ENCODE results near the gene SNED1. TPM values are rescaled to one million over a fixed set of nuclear protein-coding genes. Genes with fewer than 3 reads are reported as not detected.

The SNED1 gene
- total and polyA plus RNA-seq, 2 experiments from 2014 or later = 1.5 to 2.8 TPM

DNA sequence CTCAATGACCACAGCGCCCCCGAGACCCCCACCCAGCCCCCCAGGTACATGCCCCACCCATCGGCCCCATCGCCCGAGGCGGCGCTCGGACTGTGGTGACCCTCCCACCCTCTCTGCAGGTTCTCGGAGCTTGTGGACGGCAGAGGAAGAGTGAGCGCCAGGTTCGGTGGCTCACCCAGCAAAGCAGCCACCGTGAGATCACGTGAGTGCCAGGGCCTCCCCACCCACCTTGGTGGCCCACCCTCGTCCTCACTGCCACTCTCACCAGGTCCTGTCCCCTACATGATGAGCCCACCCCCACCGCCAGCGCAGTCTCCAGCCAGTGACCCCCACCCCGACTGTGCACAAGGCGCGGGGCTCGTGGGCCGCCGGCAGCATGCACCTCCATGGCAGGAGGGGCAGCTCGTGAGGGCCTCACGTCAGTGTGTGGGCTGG, 73.3 kb downstream of the SNED1 start:
- Mint-ChIP-seq H3K4me3 (no peak overlapping the region), H3K27me3 (ENCODE audit: insufficient read depth, low read depth, poor library complexity) (peaks cover 19% of the 10 kb centered on the region), H3K4me1 (peaks cover 4% of the 10 kb centered on the region), H3K9me3 (no peaks in the 10 kb centered on the region), H3K36me3 (ENCODE audit: low read depth) (no peaks in the 10 kb centered on the region), H3K27ac (no peak overlapping the region)
- ATAC-seq = no peak
- H3K9me2 ChIP-seq (ENCODE audit: insufficient read depth) = no peaks in the 10 kb centered on the region
- H3F3A ChIP-seq (replicated peaks; ENCODE audit: low read depth) = no peaks in the 10 kb centered on the region
- no peak overlapping the region for H2AFZ ChIP-seq
- H3K27ac ChIP-seq (ENCODE audit: low read depth) = no peak overlapping the region
- no peaks in the 10 kb centered on the region for H3K4me1 ChIP-seq (ENCODE audit: insufficient read depth)
- H3K4me3 ChIP-seq = no peak overlapping the region
- no peak overlapping the region for H3K4me2 ChIP-seq
- H3K79me2 ChIP-seq (replicated peaks; ENCODE audit: insufficient read depth) = no peaks in the 10 kb centered on the region
- H3K36me3 ChIP-seq (ENCODE audit: insufficient read depth) = no peaks in the 10 kb centered on the region
- DNase-seq (ENCODE audit: low spot score) = no peak
- no peaks in the 10 kb centered on the region for H4K20me1 ChIP-seq (replicated peaks; ENCODE audit: insufficient read depth)
- TF ChIP-seq, protein P1, sequence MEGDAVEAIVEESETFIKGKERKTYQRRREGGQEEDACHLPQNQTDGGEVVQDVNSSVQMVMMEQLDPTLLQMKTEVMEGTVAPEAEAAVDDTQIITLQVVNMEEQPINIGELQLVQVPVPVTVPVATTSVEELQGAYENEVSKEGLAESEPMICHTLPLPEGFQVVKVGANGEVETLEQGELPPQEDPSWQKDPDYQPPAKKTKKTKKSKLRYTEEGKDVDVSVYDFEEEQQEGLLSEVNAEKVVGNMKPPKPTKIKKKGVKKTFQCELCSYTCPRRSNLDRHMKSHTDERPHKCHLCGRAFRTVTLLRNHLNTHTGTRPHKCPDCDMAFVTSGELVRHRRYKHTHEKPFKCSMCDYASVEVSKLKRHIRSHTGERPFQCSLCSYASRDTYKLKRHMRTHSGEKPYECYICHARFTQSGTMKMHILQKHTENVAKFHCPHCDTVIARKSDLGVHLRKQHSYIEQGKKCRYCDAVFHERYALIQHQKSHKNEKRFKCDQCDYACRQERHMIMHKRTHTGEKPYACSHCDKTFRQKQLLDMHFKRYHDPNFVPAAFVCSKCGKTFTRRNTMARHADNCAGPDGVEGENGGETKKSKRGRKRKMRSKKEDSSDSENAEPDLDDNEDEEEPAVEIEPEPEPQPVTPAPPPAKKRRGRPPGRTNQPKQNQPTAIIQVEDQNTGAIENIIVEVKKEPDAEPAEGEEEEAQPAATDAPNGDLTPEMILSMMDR (conservative IDR thresholded peaks at IDR 0.05; ENCODE audit: low read depth in 2 of 2) = no peak
- TF ChIP-seq CREB1 (CRISPR knock-in tag; IDR thresholded peaks at IDR 0.05; ENCODE audit: low read depth) = no peak
- TF ChIP-seq POLR2AphosphoS5 (IDR thresholded peaks at IDR 0.05; ENCODE audit: low read depth) = no peak
- TF ChIP-seq JUNB (IDR thresholded peaks at IDR 0.05; ENCODE audit: unreplicated experiment) = no peak
- TF ChIP-seq ZNF331 (CRISPR knock-in tag; IDR thresholded peaks at IDR 0.05; ENCODE audit: low read depth) = no peak
- TF ChIP-seq, protein P2, sequence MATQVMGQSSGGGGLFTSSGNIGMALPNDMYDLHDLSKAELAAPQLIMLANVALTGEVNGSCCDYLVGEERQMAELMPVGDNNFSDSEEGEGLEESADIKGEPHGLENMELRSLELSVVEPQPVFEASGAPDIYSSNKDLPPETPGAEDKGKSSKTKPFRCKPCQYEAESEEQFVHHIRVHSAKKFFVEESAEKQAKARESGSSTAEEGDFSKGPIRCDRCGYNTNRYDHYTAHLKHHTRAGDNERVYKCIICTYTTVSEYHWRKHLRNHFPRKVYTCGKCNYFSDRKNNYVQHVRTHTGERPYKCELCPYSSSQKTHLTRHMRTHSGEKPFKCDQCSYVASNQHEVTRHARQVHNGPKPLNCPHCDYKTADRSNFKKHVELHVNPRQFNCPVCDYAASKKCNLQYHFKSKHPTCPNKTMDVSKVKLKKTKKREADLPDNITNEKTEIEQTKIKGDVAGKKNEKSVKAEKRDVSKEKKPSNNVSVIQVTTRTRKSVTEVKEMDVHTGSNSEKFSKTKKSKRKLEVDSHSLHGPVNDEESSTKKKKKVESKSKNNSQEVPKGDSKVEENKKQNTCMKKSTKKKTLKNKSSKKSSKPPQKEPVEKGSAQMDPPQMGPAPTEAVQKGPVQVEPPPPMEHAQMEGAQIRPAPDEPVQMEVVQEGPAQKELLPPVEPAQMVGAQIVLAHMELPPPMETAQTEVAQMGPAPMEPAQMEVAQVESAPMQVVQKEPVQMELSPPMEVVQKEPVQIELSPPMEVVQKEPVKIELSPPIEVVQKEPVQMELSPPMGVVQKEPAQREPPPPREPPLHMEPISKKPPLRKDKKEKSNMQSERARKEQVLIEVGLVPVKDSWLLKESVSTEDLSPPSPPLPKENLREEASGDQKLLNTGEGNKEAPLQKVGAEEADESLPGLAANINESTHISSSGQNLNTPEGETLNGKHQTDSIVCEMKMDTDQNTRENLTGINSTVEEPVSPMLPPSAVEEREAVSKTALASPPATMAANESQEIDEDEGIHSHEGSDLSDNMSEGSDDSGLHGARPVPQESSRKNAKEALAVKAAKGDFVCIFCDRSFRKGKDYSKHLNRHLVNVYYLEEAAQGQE (IDR thresholded peaks at IDR 0.05; ENCODE audit: unreplicated experiment) = no peak
- no peak for TF ChIP-seq EZH2 (IDR thresholded peaks at IDR 0.05; ENCODE audit: low read depth, unreplicated experiment)
- TF ChIP-seq NANOG (IDR thresholded peaks at IDR 0.05; ENCODE audit: borderline replicate concordance) = no peak
- TF ChIP-seq, protein P3, sequence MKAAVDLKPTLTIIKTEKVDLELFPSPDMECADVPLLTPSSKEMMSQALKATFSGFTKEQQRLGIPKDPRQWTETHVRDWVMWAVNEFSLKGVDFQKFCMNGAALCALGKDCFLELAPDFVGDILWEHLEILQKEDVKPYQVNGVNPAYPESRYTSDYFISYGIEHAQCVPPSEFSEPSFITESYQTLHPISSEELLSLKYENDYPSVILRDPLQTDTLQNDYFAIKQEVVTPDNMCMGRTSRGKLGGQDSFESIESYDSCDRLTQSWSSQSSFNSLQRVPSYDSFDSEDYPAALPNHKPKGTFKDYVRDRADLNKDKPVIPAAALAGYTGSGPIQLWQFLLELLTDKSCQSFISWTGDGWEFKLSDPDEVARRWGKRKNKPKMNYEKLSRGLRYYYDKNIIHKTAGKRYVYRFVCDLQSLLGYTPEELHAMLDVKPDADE (IDR thresholded peaks at IDR 0.05) = no peak
- TF ChIP-seq, protein P4, sequence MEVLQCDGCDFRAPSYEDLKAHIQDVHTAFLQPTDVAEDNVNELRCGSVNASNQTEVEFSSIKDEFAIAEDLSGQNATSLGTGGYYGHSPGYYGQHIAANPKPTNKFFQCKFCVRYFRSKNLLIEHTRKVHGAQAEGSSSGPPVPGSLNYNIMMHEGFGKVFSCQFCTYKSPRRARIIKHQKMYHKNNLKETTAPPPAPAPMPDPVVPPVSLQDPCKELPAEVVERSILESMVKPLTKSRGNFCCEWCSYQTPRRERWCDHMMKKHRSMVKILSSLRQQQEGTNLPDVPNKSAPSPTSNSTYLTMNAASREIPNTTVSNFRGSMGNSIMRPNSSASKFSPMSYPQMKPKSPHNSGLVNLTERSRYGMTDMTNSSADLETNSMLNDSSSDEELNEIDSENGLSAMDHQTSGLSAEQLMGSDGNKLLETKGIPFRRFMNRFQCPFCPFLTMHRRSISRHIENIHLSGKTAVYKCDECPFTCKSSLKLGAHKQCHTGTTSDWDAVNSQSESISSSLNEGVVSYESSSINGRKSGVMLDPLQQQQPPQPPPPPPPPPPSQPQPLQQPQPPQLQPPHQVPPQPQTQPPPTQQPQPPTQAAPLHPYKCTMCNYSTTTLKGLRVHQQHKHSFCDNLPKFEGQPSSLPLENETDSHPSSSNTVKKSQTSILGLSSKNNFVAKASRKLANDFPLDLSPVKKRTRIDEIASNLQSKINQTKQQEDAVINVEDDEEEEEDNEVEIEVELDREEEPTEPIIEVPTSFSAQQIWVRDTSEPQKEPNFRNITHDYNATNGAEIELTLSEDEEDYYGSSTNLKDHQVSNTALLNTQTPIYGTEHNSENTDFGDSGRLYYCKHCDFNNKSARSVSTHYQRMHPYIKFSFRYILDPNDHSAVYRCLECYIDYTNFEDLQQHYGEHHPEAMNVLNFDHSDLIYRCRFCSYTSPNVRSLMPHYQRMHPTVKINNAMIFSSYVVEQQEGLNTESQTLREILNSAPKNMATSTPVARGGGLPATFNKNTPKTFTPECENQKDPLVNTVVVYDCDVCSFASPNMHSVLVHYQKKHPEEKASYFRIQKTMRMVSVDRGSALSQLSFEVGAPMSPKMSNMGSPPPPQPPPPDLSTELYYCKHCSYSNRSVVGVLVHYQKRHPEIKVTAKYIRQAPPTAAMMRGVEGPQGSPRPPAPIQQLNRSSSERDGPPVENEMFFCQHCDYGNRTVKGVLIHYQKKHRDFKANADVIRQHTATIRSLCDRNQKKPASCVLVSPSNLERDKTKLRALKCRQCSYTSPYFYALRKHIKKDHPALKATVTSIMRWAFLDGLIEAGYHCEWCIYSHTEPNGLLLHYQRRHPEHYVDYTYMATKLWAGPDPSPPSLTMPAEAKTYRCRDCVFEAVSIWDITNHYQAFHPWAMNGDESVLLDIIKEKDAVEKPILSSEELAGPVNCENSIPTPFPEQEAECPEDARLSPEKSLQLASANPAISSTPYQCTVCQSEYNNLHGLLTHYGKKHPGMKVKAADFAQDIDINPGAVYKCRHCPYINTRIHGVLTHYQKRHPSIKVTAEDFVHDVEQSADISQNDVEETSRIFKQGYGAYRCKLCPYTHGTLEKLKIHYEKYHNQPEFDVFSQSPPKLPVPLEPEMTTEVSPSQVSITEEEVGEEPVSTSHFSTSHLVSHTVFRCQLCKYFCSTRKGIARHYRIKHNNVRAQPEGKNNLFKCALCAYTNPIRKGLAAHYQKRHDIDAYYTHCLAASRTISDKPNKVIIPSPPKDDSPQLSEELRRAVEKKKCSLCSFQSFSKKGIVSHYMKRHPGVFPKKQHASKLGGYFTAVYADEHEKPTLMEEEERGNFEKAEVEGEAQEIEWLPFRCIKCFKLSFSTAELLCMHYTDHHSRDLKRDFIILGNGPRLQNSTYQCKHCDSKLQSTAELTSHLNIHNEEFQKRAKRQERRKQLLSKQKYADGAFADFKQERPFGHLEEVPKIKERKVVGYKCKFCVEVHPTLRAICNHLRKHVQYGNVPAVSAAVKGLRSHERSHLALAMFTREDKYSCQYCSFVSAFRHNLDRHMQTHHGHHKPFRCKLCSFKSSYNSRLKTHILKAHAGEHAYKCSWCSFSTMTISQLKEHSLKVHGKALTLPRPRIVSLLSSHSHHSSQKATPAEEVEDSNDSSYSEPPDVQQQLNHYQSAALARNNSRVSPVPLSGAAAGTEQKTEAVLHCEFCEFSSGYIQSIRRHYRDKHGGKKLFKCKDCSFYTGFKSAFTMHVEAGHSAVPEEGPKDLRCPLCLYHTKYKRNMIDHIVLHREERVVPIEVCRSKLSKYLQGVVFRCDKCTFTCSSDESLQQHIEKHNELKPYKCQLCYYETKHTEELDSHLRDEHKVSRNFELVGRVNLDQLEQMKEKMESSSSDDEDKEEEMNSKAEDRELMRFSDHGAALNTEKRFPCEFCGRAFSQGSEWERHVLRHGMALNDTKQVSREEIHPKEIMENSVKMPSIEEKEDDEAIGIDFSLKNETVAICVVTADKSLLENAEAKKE (CRISPR knock-in tag; IDR thresholded peaks at IDR 0.05) = no peak
- TF ChIP-seq EZH2phosphoT487 (IDR thresholded peaks at IDR 0.05; ENCODE audit: unreplicated experiment) = no peak
- TF ChIP-seq ZNF114 (CRISPR knock-in tag; IDR thresholded peaks at IDR 0.05) = no peak
- no peak for TF ChIP-seq STAT1 (IDR thresholded peaks at IDR 0.05; ENCODE audit: unreplicated experiment)
- no peaks in the 10 kb centered on the region for H3K27me3 ChIP-seq (ENCODE audit: insufficient read depth)

Measured in GM23338 (cell line).